ENCODE measurements around the gene ACBD4. TPM values are rescaled to one million over a fixed set of nuclear protein-coding genes. Genes with fewer than 3 reads are reported as not detected.

The ACBD4 gene
- total RNA-seq, 1 experiment from 2014 or later: 9.7 TPM

GRCh38 chr17:45129940-45130680 is 5.4 kb upstream of the ACBD4 start:
- H3K27ac Mint-ChIP-seq: no peak overlapping the region
- Histone ChIP-seq H4K91ac (ENCODE audit: insufficient read length, low read depth, low read length) (no peak overlapping the region), H3T11ph (ENCODE audit: low read length) (no peak overlapping the region), H3K9me3 (ENCODE audit: control insufficient read depth, low read depth, low read length) (no peaks in the 10 kb centered on the region), H3K9ac (ENCODE audit: extremely low read depth, insufficient read length, low read length) (no peak overlapping the region), H3K79me1 (ENCODE audit: insufficient read depth, low read depth, low read length, poor library complexity, severe bottlenecking) (no peaks in the 10 kb centered on the region), H2BK5ac (ENCODE audit: insufficient read length, low read length) (no peak overlapping the region), H3K56ac (ENCODE audit: insufficient read length, low read depth, low read length) (no peak overlapping the region), H3K4me1 (ENCODE audit: insufficient read depth, low read length) (no peaks in the 10 kb centered on the region; the same call in 1 of the 2 replicates), H3K4me2 (ENCODE audit: insufficient read depth, insufficient read length, low read length) (no peak overlapping the region), H3K18ac (ENCODE audit: insufficient read length, low read depth, low read length) (no peak overlapping the region), H2BK12ac (ENCODE audit: insufficient read length, low read depth, low read length) (no peak overlapping the region), H2AFZ (ENCODE audit: low read length) (no peak overlapping the region), H2BK15ac (ENCODE audit: low read depth, low read length) (no peak overlapping the region), H4K20me1 (ENCODE audit: control insufficient read depth, insufficient read depth, insufficient read length) (no peaks in the 10 kb centered on the region), H4K8ac (replicated peaks; ENCODE audit: insufficient read length, low read depth, low read length) (no peak overlapping the region), H3K79me2 (ENCODE audit: insufficient read depth, low read length) (no peaks in the 10 kb centered on the region), H4K5ac (ENCODE audit: insufficient read length, low read depth, low read length) (no peak overlapping the region), H3K14ac (ENCODE audit: insufficient read depth, low read length) (no peak overlapping the region), H2BK120ac (ENCODE audit: low read depth, low read length, poor library complexity, severe bottlenecking) (no peak overlapping the region), H3K27me3 (ENCODE audit: insufficient read depth, low read length) (no peaks in the 10 kb centered on the region), H3K27ac (ENCODE audit: insufficient read length, low read depth, low read length) (no peak overlapping the region), H3K23ac (ENCODE audit: insufficient read length, low read depth, low read length) (no peak overlapping the region), H2BK20ac (ENCODE audit: low read depth, low read length, poor library complexity, severe bottlenecking) (no peak overlapping the region), H3K23me2 (ENCODE audit: insufficient read length, low read depth, low read length, poor library complexity, severe bottlenecking) (peaks cover 7% of the 10 kb centered on the region), H3K4ac (ENCODE audit: low read depth, low read length) (no peak overlapping the region), H2AK5ac (ENCODE audit: insufficient read length, low read length) (no peak overlapping the region)
- peak overlapping the region in 1 of 2 experiments; percentile 41; a peak in 1 of 5 replicates for H3K4me3 Mint-ChIP-seq
- peaks cover 30 to 33% of the 10 kb centered on the region in 2 experiments for H3K4me1 Mint-ChIP-seq
- H3K9me3 Mint-ChIP-seq: peaks cover 1 to 3% of the 10 kb centered on the region in 2 experiments; a peak in 4 of 5 replicates
- no peaks in the 10 kb centered on the region; a peak in 1 of 7 replicates for H3K36me3 Mint-ChIP-seq (ENCODE audit: insufficient read depth in 1 of 3, low read depth in 3 of 3)
- no peak for DNase-seq
- WGBS (ENCODE audit: extremely low coverage, insufficient read length, low lambda C conversion rate): no CpG with 5 or more reads among the region's 13 CpGs
- no peaks in the 10 kb centered on the region; the same call in 1 of the 2 replicates for H3K27me3 Mint-ChIP-seq (ENCODE audit: low read depth)
- TF ChIP-seq CTCF (conservative IDR thresholded peaks at IDR 0.05): no peak

Data from H9 (cell line).